OCI-M2 (cell line): ENCODE results near the gene TTLL3.
"Not testable (repeated sequence)": the region's sequence is repeated elsewhere in the genome, so short reads cannot be mapped to it uniquely, and the experiment has no call there.

Source experiments
- DNase-seq: peaks from one replicate; lab custom pipeline; 2025; ENCODE audit not compliant: unreplicated experiment; lab: John Stamatoyannopoulos, UW

TTLL3 gene, protein sequence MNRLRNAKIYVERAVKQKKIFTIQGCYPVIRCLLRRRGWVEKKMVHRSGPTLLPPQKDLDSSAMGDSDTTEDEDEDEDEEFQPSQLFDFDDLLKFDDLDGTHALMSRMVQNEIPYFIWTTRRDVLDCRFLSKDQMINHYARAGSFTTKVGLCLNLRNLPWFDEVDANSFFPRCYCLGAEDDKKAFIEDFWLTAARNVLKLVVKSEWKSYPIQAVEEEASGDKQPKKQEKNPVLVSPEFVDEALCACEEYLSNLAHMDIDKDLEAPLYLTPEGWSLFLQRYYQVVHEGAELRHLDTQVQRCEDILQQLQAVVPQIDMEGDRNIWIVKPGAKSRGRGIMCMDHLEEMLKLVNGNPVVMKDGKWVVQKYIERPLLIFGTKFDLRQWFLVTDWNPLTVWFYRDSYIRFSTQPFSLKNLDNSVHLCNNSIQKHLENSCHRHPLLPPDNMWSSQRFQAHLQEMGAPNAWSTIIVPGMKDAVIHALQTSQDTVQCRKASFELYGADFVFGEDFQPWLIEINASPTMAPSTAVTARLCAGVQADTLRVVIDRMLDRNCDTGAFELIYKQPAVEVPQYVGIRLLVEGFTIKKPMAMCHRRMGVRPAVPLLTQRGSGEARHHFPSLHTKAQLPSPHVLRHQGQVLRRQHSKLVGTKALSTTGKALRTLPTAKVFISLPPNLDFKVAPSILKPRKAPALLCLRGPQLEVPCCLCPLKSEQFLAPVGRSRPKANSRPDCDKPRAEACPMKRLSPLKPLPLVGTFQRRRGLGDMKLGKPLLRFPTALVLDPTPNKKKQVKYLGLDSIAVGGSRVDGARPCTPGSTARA

GRCh38 chr3:9809615-9810432 lies at the start of gene TTLL3:
Gene TTLL3 (plus strand): TSS chr3:9810262. CDS start chr3:9810662, 400 bp downstream.
- no peak for DNase-seq

- DNase-seq, result no peak
These were observed 49.1 kb upstream of the TTLL3 start for GRCh38 chr3:9760779-9761505.

GRCh38 chr3:9761919-9762318 lies 48.1 kb upstream of the TTLL3 start:
- no peak for DNase-seq

DNA sequence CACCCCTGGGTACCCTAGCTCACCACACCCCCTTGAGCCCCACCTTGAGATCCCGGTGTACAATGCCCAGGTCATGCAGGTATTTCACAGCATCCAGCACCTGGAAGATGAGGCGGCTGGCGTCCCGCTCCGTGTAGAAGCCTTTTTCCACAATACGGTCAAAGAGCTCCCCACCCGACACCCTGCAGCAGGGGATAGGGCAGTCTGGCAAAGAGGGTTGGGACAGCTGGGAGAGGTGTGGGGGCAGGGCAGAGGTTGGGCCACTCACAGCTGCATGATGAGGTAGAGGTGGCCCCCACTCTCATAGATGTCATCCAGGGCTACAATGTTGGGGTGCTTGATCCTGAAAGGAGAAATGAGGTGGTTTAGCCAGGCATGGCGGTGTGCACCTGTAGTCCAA lies 47.2 kb upstream of the TTLL3 start:
- no peak for DNase-seq

DNA sequence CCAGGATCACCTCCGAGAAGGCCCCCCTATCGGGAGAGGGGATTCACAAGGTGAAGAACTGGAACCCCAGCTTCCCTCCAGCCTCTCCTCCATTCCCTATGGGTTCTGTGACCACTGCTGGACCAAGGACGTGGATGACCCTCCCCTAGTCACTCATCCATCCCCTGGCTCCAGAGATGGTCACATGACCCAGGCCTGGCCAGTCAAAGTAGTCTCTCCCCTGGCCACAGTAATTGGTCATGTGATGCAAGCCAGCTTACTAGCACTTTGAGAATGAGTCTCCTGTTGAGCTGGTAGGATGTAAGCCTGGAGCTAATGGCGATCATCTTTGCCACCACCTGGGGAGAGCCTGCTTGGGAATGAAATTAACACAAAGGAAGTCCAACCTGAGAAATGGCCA lies 44.2 kb upstream of the TTLL3 start:
- DNase-seq, result no peak

GRCh38 chr3:9767418-9767817 lies 42.6 kb upstream of the TTLL3 start:
- DNase-seq, result no peak

DNA sequence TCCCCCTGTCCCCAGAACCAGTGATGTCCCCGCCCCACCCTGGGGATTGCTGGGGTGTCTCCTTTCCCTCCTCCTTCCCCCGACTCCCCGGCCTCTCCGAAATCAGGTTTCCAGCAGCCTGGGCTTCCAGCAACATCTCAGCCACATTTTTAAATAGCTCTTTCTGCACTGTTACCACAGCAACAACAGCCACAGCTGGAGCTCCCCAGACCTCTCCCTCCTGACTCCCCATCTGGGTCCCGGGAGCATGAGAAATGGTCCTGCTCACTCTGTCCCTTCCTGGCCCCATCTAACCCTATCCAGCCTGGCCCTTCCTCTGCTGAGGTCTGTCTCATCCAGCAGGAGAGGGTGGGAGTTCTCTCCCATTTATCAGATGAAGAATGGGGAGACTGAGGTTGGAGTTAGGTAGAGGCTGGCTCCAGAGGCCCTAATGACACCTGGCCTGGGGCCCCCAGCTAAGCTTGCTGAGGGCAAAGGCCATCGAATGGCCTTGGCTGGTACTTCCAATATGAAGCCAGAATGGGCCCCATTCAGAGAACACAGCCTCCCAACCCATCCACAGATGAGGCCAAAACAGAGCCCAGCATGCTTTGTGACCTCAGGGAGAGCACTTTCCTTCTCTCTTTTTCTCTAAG lies 41.8 kb upstream of the TTLL3 start:
- no peak for DNase-seq

- no peak for DNase-seq
These were observed 41.0 kb upstream of the TTLL3 start for GRCh38 chr3:9769012-9769411.

GRCh38 chr3:9769426-9770275 lies 40.4 kb upstream of the TTLL3 start, which contains the start of gene CAMK1:
Gene CAMK1 (minus strand): TSS chr3:9769947. CDS start chr3:9767749, 2,198 bp downstream.
- DNase-seq, result no peak

DNA sequence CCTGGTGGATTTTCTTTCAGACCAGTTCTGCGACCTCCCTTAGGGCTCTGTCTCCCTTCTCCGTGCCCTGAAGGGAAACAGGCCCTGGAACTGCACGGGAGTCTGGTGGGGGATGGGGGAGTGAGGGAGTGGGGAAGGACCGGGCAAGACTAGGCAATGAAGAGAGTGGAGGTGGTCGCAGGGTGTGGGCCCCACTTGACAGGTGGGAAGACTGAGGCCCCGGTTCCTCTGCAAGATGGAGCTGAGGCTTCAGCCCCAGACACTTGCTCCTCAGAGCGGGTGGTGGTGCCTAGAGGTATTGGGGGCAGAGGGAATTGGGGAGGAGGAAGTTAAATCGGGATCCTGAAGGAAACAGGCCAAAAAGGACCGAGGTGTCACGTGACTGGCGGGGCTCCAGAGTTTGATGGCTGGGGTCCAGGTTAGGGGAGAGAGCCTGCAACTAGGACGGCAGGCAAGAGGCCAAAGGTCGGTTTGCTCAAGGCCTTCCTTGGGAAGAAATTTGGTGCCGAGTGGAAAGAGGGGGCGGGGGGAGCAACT lies 39.7 kb upstream of the TTLL3 start:
- DNase-seq, result no peak

GRCh38 chr3:9771007-9771406 lies 39.1 kb upstream of the TTLL3 start:
- not testable (repeated sequence) for DNase-seq

- no peak for DNase-seq
These were observed 33.0 kb upstream of the TTLL3 start for GRCh38 chr3:9776896-9777693.

- DNase-seq, result no peak
These were observed 32.4 kb upstream of the TTLL3 start for GRCh38 chr3:9777694-9778021.

- DNase-seq, result no peak
These were observed 31.7 kb upstream of the TTLL3 start for GRCh38 chr3:9778143-9779074.

- no peak for DNase-seq
These were observed 30.9 kb upstream of the TTLL3 start for GRCh38 chr3:9779075-9779593.

DNA sequence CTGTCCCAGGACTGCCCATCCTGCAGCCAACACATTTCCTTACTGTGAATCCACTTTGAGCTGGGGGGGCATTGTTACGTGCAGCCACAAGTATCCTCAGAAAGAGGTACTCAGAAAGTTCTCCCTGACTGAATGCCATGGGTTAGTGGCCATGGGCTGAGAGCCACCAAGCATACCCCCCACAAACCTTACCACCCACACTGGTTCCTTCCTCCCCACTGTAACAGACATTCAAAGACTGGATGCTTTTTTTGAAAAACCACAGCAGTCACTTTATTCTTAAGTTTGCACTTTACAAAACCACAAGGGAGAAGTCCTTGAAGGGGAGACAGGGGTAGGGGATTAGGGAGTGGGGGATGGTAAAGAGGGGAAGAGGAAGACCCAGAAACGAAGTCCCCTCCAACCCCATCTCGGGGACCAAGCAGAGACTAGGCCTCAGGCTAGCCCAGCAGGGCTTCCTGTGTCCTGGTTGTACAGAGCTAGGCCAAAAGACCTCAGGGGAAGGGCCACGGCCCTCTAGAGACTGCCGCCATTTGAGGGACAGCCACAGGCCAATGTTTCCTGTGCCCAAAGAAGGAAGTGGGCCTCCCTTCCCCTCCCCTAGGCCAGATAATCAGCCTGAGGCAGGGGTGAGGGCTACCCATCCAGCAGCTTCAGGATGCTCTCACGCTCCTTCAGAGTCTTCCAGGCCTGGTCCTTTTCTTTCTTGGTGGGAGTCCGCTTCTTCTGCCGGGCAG lies 30.2 kb upstream of the TTLL3 start:
- DNase-seq, result peak; percentile 21
